NCI-H146 (cell line): ENCODE data around the gene COASY.

Experiments used
- DNase-seq: peaks from one replicate; lab custom pipeline; 2025; lab: John Stamatoyannopoulos, UW

COASY gene

DNA sequence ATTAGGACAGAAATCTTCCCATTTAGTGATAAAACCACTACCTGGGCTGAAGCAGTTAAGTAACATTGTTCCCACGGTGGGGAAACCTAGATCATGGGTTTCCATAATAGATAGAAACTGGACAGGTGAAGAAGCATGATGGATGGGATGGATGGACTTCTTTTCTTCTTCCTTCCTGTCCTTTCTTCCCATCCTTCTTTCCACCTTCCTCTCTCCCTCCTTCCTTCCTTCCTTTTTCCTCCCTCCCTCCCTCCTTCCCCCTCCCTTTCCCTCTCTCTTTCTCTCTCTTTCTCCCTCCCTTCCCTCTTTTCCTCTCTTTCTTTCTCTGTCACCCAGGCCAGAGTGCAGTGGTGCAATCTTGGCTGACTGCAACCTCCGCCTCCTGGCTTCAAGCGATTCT lies 12.5 kb downstream of the COASY start:
- no peak for DNase-seq

- DNase-seq: no peak
Measured at GRCh38 chr17:42577140-42577531, 15.2 kb downstream of the COASY start.

GRCh38 chr17:42577532-42578281 lies 15.8 kb downstream of the COASY start, which contains the start of gene PSMC3IP:
TSS of gene PSMC3IP (minus strand) at chr17:42577729. CDS start at chr17:42577686, 43 bp downstream.
- DNase-seq: peak; percentile 92

- DNase-seq: peak; percentile 73
Measured at GRCh38 chr17:42578282-42578869, 16.4 kb downstream of the COASY start.

- DNase-seq: no peak
Measured at GRCh38 chr17:42579794-42580551, 18.0 kb downstream of the COASY start.

DNA sequence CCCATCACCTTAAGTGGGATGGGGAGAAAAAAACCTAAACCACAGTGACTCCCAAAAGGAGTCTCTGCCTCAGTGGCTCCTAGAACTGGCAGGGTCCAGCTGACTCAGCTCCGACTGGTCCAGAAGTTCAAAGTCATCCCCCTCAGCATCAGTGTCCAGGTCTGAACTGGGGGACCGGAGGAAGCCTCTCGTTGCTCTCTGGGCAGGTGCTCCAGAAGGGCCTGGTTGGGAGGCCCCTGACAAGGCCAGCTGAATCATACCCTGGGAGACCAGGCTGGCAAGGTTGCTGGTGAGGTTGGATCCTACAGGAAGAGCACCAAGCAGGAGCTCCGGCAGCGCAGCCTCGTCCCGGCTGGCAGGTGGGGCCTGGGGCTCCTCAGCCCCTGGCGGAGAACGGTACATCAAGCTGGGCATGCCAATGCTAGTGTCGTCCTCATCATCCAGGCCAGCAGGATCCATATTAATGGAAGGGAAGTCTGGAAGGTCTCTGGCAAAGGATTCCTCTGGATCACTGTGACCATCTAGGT lies 19.9 kb downstream of the COASY start:
- no peak for DNase-seq

DNA sequence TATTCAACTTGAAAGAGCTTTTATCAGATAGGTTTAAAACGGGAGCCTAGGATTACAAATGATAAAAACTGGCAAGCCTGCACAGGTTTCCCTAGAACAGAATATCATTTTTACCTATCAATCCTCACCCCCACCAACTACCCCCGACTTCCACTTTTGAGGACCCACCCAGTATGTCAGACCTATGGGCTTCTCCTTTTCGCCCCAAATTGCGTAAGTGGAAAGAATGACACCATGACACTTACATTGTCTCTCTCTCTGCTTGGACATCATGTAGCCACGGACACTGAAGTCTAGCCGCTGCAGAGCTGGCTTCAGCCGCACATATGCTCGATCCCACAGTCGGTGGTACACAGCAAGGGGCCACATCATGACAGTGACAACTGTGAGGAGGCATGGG lies 22.9 kb downstream of the COASY start:
- no peak for DNase-seq

DNA sequence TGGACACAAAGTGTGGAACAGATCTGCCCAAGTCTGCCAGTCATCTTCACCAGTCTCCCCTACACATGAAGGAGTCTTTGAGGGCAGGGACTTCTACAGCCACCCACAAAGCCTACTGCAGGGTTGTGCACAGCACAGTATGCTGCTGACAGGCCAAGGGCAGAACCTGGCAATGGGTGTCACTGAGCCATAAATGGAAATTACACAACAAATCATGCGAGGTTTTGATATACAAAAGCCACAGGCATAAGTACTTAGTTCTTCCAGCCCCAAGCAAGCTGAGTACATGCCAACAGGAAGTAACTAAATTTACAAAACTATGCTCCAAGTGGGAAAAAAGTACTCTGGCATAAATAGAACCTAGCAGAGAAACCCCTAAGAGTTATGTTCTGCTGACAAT lies 23.4 kb downstream of the COASY start:
- DNase-seq: no peak

DNA sequence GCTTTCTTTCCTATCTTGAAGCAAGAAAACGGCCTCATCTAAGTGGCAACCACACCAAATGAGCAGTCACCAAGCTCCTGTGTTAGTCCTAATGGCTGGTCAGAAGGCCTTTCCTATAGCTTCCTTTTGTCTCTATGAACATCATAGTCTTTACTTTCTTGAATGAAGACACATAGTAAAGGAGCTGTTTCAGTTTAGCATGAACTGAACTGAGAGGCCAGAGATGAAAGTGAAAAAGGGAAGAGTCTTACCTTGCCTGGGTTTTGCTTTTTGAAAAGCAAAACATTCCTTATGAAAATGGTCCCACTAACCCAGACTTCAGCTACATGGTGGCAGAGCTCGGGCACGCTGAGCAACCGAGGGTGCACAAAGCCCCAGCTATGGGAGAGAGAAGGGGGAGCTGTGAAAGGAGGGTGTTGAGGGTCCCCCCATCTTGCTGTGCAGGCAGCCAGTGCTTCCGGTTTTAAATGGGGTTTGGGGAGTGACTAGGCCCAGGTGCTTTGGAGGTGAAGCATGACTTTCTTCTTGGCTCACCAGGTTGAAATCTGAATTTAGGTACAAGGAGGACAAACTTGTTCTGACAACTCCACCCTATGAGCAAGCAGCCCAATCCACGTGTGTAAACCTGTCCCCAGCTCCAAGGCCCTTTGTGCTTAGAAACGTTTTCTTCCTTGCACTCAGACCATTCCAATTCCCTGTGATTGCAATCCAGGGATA lies 24.7 kb downstream of the COASY start:
- no peak for DNase-seq

DNA sequence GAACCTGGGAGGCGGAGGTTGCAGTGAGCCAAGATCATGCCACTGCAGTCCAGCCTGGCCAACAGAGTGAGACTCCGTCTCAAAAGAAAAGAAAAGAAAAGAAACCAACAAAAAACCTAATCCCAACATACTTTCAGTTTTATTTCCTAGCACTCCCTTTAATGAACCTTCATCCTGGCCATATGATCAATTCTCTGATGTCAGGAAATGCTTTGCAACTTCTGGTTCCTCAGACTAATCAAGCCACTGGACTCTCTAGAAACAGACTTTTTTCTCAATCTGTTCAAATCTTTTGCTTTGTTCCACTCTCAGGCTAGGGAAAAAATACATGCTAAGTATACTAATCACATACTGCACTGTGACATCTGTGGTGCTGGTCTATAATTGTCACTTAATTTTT lies 28.9 kb downstream of the COASY start:
- DNase-seq: no peak

DNA sequence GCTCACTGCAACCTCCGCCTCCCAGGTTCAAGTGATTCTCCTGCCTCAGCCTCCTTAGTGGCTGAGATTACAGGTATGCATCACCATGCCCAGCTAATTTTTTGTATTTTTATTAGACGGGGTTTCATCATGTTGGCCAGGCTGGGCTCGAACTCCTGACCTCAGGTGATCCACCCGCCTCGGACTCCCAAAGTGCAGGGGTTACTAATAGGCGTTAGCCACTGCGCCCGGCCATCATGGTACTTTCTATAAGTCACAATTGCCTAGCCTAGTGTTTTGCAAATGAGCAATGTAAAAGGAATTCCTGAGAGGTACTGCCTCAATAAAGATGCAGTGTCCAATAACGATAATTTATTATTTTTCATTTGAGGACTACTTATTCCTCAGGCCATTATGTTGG lies 29.5 kb downstream of the COASY start:
- no peak for DNase-seq

GRCh38 chr17:42596386-42596785 lies 34.4 kb downstream of the COASY start:
- DNase-seq: no peak

DNA sequence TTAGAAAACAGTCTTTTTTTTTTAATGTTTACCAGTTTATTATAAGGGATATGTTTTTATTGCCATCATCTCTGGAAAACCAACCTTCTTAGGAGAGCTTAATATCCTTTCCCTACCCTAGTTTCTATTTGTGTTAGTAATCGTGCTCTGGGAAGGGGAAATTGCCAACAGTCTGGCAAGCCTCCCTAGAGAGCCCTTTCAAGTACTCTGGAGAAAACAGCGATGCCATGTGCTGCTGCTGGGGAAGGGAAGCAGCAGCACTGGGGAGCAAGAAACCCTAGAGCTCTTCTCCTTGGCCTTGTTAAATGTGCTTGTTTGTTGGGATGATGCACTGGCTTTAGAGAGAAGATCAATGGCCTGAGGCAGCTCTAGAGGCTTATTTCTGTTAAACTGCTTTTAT lies 37.0 kb downstream of the COASY start:
- no peak for DNase-seq

GRCh38 chr17:42603318-42603717 lies 41.4 kb downstream of the COASY start:
- no peak for DNase-seq

- DNase-seq: no peak
Measured at GRCh38 chr17:42607769-42608168, 45.8 kb downstream of the COASY start.

DNA sequence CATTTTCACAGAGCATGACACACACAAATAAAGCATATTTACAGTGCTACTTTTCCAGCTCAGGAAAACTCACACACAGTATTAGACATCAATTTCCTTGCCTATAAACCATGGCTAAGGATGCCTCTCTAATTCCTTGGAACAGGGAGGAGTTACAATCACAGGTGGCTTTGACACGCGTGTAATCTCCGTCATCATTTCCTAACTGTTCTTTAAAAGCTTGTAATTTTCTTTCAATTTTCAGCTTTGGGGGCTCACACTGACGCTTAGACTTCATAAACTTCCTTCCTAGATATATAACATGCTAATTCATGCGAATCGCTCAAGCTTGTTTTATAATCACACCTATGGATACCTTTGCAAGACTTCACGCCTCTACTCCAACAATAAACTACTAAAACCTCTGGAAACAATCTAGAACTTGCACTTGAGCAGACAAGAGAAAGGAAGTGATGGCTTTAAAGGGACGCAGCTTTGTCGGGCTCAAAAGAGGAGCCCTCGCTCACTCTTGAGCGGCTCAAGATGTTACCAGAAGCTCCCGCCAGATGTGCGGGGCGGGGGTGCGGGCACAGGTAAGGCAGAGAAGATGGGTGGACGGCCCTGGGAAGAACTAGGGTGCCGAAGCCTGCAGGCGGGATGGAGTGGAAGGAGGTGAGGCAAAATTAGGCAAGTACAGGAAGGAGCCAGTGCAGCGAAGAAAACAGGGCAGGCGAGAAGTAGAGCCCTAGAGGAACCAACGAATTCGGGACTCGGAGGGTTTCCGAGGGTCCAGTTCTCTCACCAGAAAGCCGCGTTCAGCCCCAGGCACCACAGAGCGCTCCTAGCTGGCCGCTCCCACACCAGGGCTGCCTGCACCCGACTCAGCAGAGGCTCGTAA lies 46.6 kb downstream of the COASY start:
- DNase-seq: peak; percentile 37

DNA sequence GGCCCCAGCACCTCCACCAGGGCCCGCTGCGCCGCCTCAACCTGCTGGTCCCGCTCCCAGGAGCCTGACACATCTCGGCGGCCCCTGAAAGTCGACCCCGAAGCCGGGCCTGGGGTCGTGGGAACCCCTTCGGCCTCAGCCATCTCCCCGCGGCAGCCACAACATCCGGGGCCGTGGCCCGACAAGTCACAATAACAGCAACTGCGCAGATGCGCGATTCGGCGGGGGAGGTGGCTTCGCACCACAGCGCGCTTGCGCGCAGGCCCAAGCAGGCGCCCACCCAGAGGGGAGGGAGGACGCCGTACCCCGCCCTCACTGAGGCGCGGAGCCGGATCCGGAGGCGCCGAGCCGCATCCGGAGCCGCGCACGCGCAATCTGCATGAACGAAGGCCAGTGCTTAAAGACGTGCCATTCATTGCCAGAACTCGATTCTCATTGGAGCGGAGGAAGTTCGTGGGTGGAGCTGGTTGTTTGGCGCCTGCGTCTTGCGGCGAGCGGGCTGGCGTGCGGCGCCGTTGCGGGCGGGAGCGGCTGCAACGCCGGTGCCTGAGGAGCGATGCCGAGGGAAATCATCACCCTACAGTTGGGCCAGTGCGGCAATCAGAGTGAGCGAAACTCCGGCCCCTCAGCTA lies 47.4 kb downstream of the COASY start, which contains the start of the genes RETREG3 and TUBG1:
TSS of gene RETREG3 (minus strand) at position 193 of the 632 bp plus-strand sequence. CDS start at position 143, 50 bp downstream.
TSS of gene TUBG1 (plus strand) at position 502 of the 632 bp plus-strand sequence. CDS start at position 557, 55 bp downstream.
- peak; percentile 99 for DNase-seq

DNA sequence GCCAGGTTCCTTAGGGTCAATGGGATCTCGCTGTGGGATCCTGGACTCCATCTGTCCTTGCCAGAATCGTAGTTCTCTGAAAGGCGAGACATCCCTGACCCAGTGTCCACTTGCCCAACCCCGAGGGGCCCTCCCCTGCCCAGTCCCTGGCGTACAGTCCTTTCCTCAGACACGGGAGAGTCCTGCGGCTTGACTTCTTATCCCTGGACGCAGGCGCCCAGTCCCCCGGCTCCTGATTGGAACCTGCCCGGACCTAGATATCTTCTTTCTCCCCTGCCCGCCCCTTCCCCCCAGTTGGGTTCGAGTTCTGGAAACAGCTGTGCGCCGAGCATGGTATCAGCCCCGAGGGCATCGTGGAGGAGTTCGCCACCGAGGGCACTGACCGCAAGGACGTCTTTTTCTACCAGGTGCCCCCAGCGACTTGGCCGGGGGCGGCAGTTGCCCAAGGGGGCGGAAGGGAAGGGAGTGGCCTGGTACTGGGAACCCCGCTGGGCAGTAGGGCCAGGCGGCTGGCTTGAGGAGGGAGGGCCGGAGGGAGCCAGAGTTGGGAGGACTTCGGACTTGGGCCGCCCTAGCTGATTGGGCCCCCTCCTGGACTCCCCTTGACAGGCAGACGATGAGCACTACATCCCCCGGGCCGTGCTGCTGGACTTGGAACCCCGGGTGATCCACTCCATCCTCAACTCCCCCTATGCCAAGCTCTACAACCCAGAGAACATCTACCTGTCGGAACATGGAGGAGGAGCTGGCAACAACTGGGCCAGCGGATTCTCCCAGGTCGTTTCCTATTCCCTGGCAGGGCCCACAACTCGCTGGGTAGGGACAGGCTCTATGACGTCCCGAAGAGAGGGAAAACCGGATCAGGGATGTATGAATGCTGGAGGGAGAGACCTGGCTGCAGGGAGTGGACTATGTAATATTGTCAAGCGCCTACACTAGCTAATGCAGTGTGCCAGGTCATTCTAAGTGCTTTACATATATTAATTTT lies 48.2 kb downstream of the COASY start:
- peak; percentile 67 for DNase-seq

GRCh38 chr17:42612013-42612412 lies 50.1 kb downstream of the COASY start:
- DNase-seq: no peak
